Kidney (tissue), 14 donors: ENCODE measurements around the gene ZNF521. TPM values are rescaled to one million over a fixed set of nuclear protein-coding genes. Genes with fewer than 3 reads are reported as not detected.

ENCODE experiments used
- DNase-seq, 5 donors: peaks; one replicate each; pipeline ENCODE4 v3.0.0-alpha.2; 2013 to 2020
- FAIRE-seq: peaks from 2 replicates; lab custom pipeline; 2012; peaks lifted over from hg19 to GRCh38; lab: Jason Lieb, UNC
- H3K27ac ChIP-seq, 2 donors: one replicate each; pipeline ENCODE4 v1.7.0; 2013; ENCODE audit warnings: low read depth in 2 of 2, low read length in 2 of 2, inconsistent platforms in 1 of 2
- H3K27me3 ChIP-seq: one replicate; pipeline ENCODE4 v1.7.1; 2013; ENCODE audit warnings: low read length, inconsistent platforms; ENCODE audit not compliant: control insufficient read depth, insufficient read depth
- H3K36me3 ChIP-seq, 3 donors: one replicate each; pipeline versions ENCODE4 v1.7.0 to v1.7.1; 2013; ENCODE audit warnings: low read length in 3 of 3, control low read depth in 1 of 3, inconsistent platforms in 1 of 3; ENCODE audit not compliant: insufficient read depth in 3 of 3, control insufficient read depth in 2 of 3
- H3K4me1 ChIP-seq, 3 donors: one replicate each; pipeline versions ENCODE4 v1.7.0 to v1.7.1; 2013; ENCODE audit warnings: low read length in 3 of 3, inconsistent platforms in 1 of 3, low read depth in 1 of 3; ENCODE audit not compliant: control insufficient read depth in 2 of 3, insufficient read depth in 2 of 3
- H3K4me3 ChIP-seq, 3 donors: one replicate each; pipeline versions ENCODE4 v1.7.0 to v1.8.1; 2013; ENCODE audit warnings: low read length in 3 of 3, control low read depth in 1 of 3, inconsistent platforms in 1 of 3
- H3K9ac ChIP-seq, 3 donors: one replicate each; pipeline versions ENCODE4 v1.7.0 to v1.7.1; 2013; ENCODE audit warnings: low read length in 3 of 3, control low read depth in 1 of 3, inconsistent platforms in 1 of 3
- H3K9me3 ChIP-seq, 3 donors: one replicate each; pipeline versions ENCODE4 v1.7.0 to v1.7.1; 2013; ENCODE audit warnings: low read length in 3 of 3, control low read depth in 1 of 3, inconsistent platforms in 1 of 3; ENCODE audit not compliant: control insufficient read depth in 2 of 3, insufficient read depth in 1 of 3
- CTCF ChIP-seq: IDR thresholded peaks from 3 replicates; pipeline ENCODE4 v1.5.1; 2012; ENCODE audit warnings: mild to moderate bottlenecking, moderate library complexity, borderline replicate concordance; ENCODE audit not compliant: insufficient read depth; ENCODE audit errors: extremely low read depth
- intact Hi-C: fragments of 100-400 bp; cut with DNase I; formaldehyde crosslinking; loops from one replicate; pipeline ENCODE4 v1.11.1; 2022
- polyA plus RNA-seq: library from polyadenylated mRNA; stranded (reverse); fragments of 350-450 nt; fragmentation: Illumina TruSeq; extraction: RNeasy Lipid Tissue Mini Kit (QIAGEN cat#74804); gene quantifications from one replicate; pipeline ENCODE4 v1.2.3, GENCODE V29; 2014; ENCODE audit warnings: low read depth, low replicate concordance; ENCODE audit not compliant: insufficient read depth
- total RNA-seq: library from RNA; stranded (reverse); fragmentation: NEBNext Ultra II Directional; extraction: Animal tissue kit (Norgen Biotek cat#: 25700); gene quantifications from one replicate; pipeline ENCODE4 v1.2.1, GENCODE V29; 2021
- donor health status: control.
- donor health status: control.
- donor health status: control.
- donor health status: control.
- donor health status: control.
- donor health status: DM: yes; HTN: yes; CAD: no.
- donor health status: Normal renal cell carcinoma (clear cell type).

Gene ZNF521
- total and polyA plus RNA-seq, 2 donors from 2014 or later: 1.8 to 18.0 TPM

GRCh38 chr18:25223211-25223610, 128.8 kb downstream of the ZNF521 start:
- Histone ChIP-seq H3K27me3 (no peaks in the 10 kb centered on the region), H3K4me1 (no peaks in the 10 kb centered on the region), H3K4me3 (no peak overlapping the region), H3K9ac (no peak overlapping the region), H3K9me3 (no peaks in the 10 kb centered on the region), H3K36me3 (no peaks in the 10 kb centered on the region), H3K27ac (no peak overlapping the region)
- DNase-seq (no peak), FAIRE-seq (no peak)
- no peak for TF ChIP-seq CTCF
- intact Hi-C loops: no loop called here

- no peaks in the 10 kb centered on the region for H3K27me3 ChIP-seq
- TF ChIP-seq CTCF: no peak
- intact Hi-C loops: no loop called here
- H3K9me3 ChIP-seq: no peaks in the 10 kb centered on the region
- H3K4me3 ChIP-seq: no peak overlapping the region
- no peak overlapping the region for H3K27ac ChIP-seq
- FAIRE-seq: no peak
- H3K36me3 ChIP-seq: no peaks in the 10 kb centered on the region
- no peaks in the 10 kb centered on the region for H3K4me1 ChIP-seq
- no peak for DNase-seq
- H3K9ac ChIP-seq: no peak overlapping the region
Observed at GRCh38 chr18:25222648-25223047, 129.3 kb downstream of the ZNF521 start.

GRCh38 chr18:25210622-25211021, 141.3 kb downstream of the ZNF521 start:
- no peaks in the 10 kb centered on the region for H3K27me3 ChIP-seq
- intact Hi-C loops: no loop called here
- DNase-seq (no peak), FAIRE-seq (no peak)
- H3K9me3 ChIP-seq: no peaks in the 10 kb centered on the region
- no peak overlapping the region for H3K4me3 ChIP-seq
- no peak overlapping the region for H3K9ac ChIP-seq
- no peaks in the 10 kb centered on the region for H3K4me1 ChIP-seq
- H3K27ac ChIP-seq: no peak overlapping the region
- TF ChIP-seq CTCF: no peak
- H3K36me3 ChIP-seq: no peaks in the 10 kb centered on the region

GRCh38 chr18:25192065-25192464, 159.9 kb downstream of the ZNF521 start:
- H3K9me3 ChIP-seq: no peaks in the 10 kb centered on the region
- no peak overlapping the region for H3K4me3 ChIP-seq
- H3K27ac ChIP-seq: no peak overlapping the region
- intact Hi-C loops: no loop called here
- DNase-seq (no peak), FAIRE-seq (no peak)
- no peaks in the 10 kb centered on the region for H3K4me1 ChIP-seq
- no peak overlapping the region for H3K9ac ChIP-seq
- H3K27me3 ChIP-seq: no peaks in the 10 kb centered on the region
- TF ChIP-seq CTCF: no peak
- H3K36me3 ChIP-seq: no peaks in the 10 kb centered on the region
